GM12872 (cell line): ENCODE measurements around the gene PTPRD.
A peak's percentile ranks its signal among the peaks of the same experiment; 100 is the strongest.

ENCODE experiments used
- CTCF ChIP-seq: IDR thresholded peaks from 3 replicates; pipeline ENCODE4 v1.5.1; 2011; ENCODE audit warnings: low read depth, mild to moderate bottlenecking, low read length, moderate library complexity; ENCODE audit not compliant: insufficient read depth

PTPRD gene

GRCh38 chr9:10055886-10056395 lies 556.9 kb downstream of the PTPRD start:
- no peak for TF ChIP-seq CTCF

GRCh38 chr9:10054456-10054855 lies 558.3 kb downstream of the PTPRD start:
- no peak for TF ChIP-seq CTCF

GRCh38 chr9:10052916-10053315 lies 559.9 kb downstream of the PTPRD start:
- TF ChIP-seq CTCF: no peak

- no peak for TF ChIP-seq CTCF
Observed at GRCh38 chr9:10052181-10052580, 560.6 kb downstream of the PTPRD start.

- no peak for TF ChIP-seq CTCF
Observed at GRCh38 chr9:10050016-10050415, 562.8 kb downstream of the PTPRD start.

- TF ChIP-seq CTCF: no peak
Observed at GRCh38 chr9:10048994-10049393, 563.8 kb downstream of the PTPRD start.

- peak; percentile 25; the same call in 1 of the 3 replicates for TF ChIP-seq CTCF
Observed at GRCh38 chr9:10045598-10045997, 567.2 kb downstream of the PTPRD start.

- TF ChIP-seq CTCF: no peak
Observed at GRCh38 chr9:10041726-10042229, 571.0 kb downstream of the PTPRD start.
